ENCODE data around the gene UPK1A.

Gene UPK1A

GRCh38 chr19:35725216-35725861 lies 59.0 kb downstream of the UPK1A start:
- TF ChIP-seq FOXP2 (optimal IDR thresholded peaks at IDR 0.05; ENCODE audit: borderline replicate concordance, extremely low read depth, extremely low read length, insufficient read depth): no peak
- TF ChIP-seq TAF1 (IDR thresholded peaks at IDR 0.05; ENCODE audit: borderline replicate concordance, insufficient read depth, low read length): no peak
- no peak for TF ChIP-seq POLR2AphosphoS5 (IDR thresholded peaks at IDR 0.05; ENCODE audit: low read depth, low read length)
- TF ChIP-seq SIN3A (IDR thresholded peaks at IDR 0.05; ENCODE audit: borderline replicate concordance, insufficient read depth, low read length): no peak
- no peak for TF ChIP-seq REST (IDR thresholded peaks at IDR 0.05; ENCODE audit: insufficient read depth in 1 of 2, low read depth in 2 of 2, low read length in 2 of 2)

GRCh38 chr19:35727053-35727955 lies 61.0 kb downstream of the UPK1A start:
- no peak for TF ChIP-seq TAF1 (IDR thresholded peaks at IDR 0.05; ENCODE audit: borderline replicate concordance, insufficient read depth, low read length)
- no peak for TF ChIP-seq REST (IDR thresholded peaks at IDR 0.05; ENCODE audit: insufficient read depth in 1 of 2, low read depth in 2 of 2, low read length in 2 of 2)
- TF ChIP-seq POLR2AphosphoS5 (IDR thresholded peaks at IDR 0.05; ENCODE audit: low read depth, low read length): no peak
- TF ChIP-seq SIN3A (IDR thresholded peaks at IDR 0.05; ENCODE audit: borderline replicate concordance, insufficient read depth, low read length): no peak
- no peak for TF ChIP-seq FOXP2 (optimal IDR thresholded peaks at IDR 0.05; ENCODE audit: borderline replicate concordance, extremely low read depth, extremely low read length, insufficient read depth)

Measured in PFSK-1 (cell line).